Measurements from ENCODE around the gene PLCB1.

GRCh38 chr20:8203366-8203765 is 71.3 kb downstream of the PLCB1 start:
- TF ChIP-seq CTCF (conservative IDR thresholded peaks at IDR 0.05 in 1 of 2, IDR thresholded peaks at IDR 0.05 in 1 of 2; ENCODE audit: low read depth in 1 of 2, low read length in 2 of 2): no peak
- no peak for TF ChIP-seq EZH2 (IDR thresholded peaks at IDR 0.05; ENCODE audit: low read length, missing control alignments)
